GM12872 (cell line): Measurements from ENCODE around the gene BHLHA9.

Source experiments
- CTCF ChIP-seq: IDR thresholded peaks from 3 replicates; pipeline ENCODE4 v1.5.1; 2011; ENCODE audit warnings: low read depth, mild to moderate bottlenecking, low read length, moderate library complexity; ENCODE audit not compliant: insufficient read depth

Gene BHLHA9

GRCh38 chr17:1286379-1287106 lies 16.3 kb downstream of the BHLHA9 start:
- no peak for TF ChIP-seq CTCF

GRCh38 chr17:1289695-1290094 lies 19.5 kb downstream of the BHLHA9 start:
- TF ChIP-seq CTCF: no peak

GRCh38 chr17:1290676-1291075 lies 20.4 kb downstream of the BHLHA9 start:
- no peak for TF ChIP-seq CTCF

GRCh38 chr17:1294157-1294717 lies 24.0 kb downstream of the BHLHA9 start:
- TF ChIP-seq CTCF: no peak

GRCh38 chr17:1298606-1299005 lies 28.4 kb downstream of the BHLHA9 start:
- TF ChIP-seq CTCF: no peak

GRCh38 chr17:1299552-1300370 lies 29.5 kb downstream of the BHLHA9 start:
- TF ChIP-seq CTCF: no peak

GRCh38 chr17:1300371-1300905 lies 30.2 kb downstream of the BHLHA9 start:
- no peak for TF ChIP-seq CTCF
